Stomach (tissue), 4 donors: ENCODE data around the gene MAP3K13.
"Not testable (repeated sequence)": the region's sequence is repeated elsewhere in the genome, so short reads cannot be mapped to it uniquely, and the experiment has no call there.

Source experiments
- POLR2A ChIP-seq, 4 donors: fragments of 450-650 bp; IDR thresholded peaks; one replicate each; pipeline ENCODE4 v1.6.1; 2016; ENCODE audit warnings: antibody characterized with exemption in 4 of 4, control low read depth in 2 of 4, mild to moderate bottlenecking in 1 of 4, moderate library complexity in 1 of 4
- TF ChIP-seq, protein P1 (sequence below), 7 experiments: fragments of 450-650 bp in 4 of 7; fragments of 200-600 bp in 3 of 7; sonication (generic) in 3 of 7; IDR thresholded peaks; one replicate each; pipeline ENCODE4 v1.5.1; 2016 to 2019; ENCODE audit warnings: antibody characterized with exemption in 7 of 7, control low read depth in 2 of 7, mild to moderate bottlenecking in 1 of 7

- not testable (repeated sequence) for TF ChIP-seq POLR2A (IDR thresholded peaks at IDR 0.05)
- TF ChIP-seq, protein P1, sequence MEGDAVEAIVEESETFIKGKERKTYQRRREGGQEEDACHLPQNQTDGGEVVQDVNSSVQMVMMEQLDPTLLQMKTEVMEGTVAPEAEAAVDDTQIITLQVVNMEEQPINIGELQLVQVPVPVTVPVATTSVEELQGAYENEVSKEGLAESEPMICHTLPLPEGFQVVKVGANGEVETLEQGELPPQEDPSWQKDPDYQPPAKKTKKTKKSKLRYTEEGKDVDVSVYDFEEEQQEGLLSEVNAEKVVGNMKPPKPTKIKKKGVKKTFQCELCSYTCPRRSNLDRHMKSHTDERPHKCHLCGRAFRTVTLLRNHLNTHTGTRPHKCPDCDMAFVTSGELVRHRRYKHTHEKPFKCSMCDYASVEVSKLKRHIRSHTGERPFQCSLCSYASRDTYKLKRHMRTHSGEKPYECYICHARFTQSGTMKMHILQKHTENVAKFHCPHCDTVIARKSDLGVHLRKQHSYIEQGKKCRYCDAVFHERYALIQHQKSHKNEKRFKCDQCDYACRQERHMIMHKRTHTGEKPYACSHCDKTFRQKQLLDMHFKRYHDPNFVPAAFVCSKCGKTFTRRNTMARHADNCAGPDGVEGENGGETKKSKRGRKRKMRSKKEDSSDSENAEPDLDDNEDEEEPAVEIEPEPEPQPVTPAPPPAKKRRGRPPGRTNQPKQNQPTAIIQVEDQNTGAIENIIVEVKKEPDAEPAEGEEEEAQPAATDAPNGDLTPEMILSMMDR (IDR thresholded peaks at IDR 0.05): not testable (repeated sequence)
Observed at GRCh38 chr3:185474922-185475321, 112.0 kb downstream of the MAP3K13 start.
